DOHH2 (cell line): Measurements from ENCODE around the gene RRP7A.

Experiments
- H3F3A ChIP-seq: fragments of 200-600 bp; sonication (generic), shearing (Covaris generic); 2 replicates; pipeline ENCODE4 v1.6.0; 2016; ENCODE audit warnings: antibody characterized with exemption, mild to moderate bottlenecking; ENCODE audit not compliant: control insufficient read depth, insufficient read depth
- H3K27ac ChIP-seq: fragments of 200-600 bp; sonication (generic); 2 replicates; pipeline ENCODE4 v1.5.1; 2014; ENCODE audit warnings: low read depth, mild to moderate bottlenecking, low read length, moderate library complexity
- H3K27me3 ChIP-seq: fragments of 200-600 bp; sonication (generic); 2 replicates; pipeline ENCODE4 v1.6.1; 2014; ENCODE audit warnings: mild to moderate bottlenecking, low read length, mixed read lengths; ENCODE audit not compliant: control insufficient read depth
- H3K36me3 ChIP-seq: fragments of 200-600 bp; sonication (generic); 2 replicates; pipeline ENCODE4 v1.6.1; 2014; ENCODE audit warnings: mild to moderate bottlenecking, low read length, moderate library complexity, mixed read lengths; ENCODE audit not compliant: control insufficient read depth
- H3K4me1 ChIP-seq: fragments of 200-600 bp; sonication (generic); 2 replicates; pipeline ENCODE4 v1.6.1; 2014; ENCODE audit warnings: mild to moderate bottlenecking, low read length, mixed read lengths; ENCODE audit not compliant: control insufficient read depth
- H3K4me2 ChIP-seq: fragments of 200-600 bp; sonication (generic); 2 replicates; pipeline ENCODE4 v1.6.0; 2014; ENCODE audit warnings: mild to moderate bottlenecking, low read length, moderate library complexity
- H3K4me3 ChIP-seq: fragments of 200-600 bp; sonication (generic); 2 replicates; pipeline ENCODE4 v1.5.1; 2014; ENCODE audit warnings: mild to moderate bottlenecking, low read length, mixed read lengths
- H3K79me2 ChIP-seq: fragments of 200-600 bp; sonication (generic); 2 replicates; pipeline ENCODE4 v1.6.1; 2014; ENCODE audit warnings: mild to moderate bottlenecking, low read length, mixed read lengths; ENCODE audit not compliant: control insufficient read depth
- H3K9me2 ChIP-seq: fragments of 200-600 bp; sonication (generic); replicated peaks from 2 replicates; pipeline ENCODE4 v1.6.1; 2014; ENCODE audit warnings: mild to moderate bottlenecking, low read length, mixed read lengths; ENCODE audit not compliant: control insufficient read depth
- H3K9me3 ChIP-seq: fragments of 200-600 bp; sonication (generic); 2 replicates; pipeline ENCODE4 v1.6.1; 2014; ENCODE audit warnings: antibody characterized with exemption, low read length, mixed read lengths; ENCODE audit not compliant: control insufficient read depth, insufficient read depth
- H4K20me1 ChIP-seq: fragments of 200-600 bp; sonication (generic); 2 replicates; pipeline ENCODE4 v1.6.0; 2014; ENCODE audit warnings: low read depth, mild to moderate bottlenecking, antibody characterized with exemption, low read length, moderate library complexity; ENCODE audit not compliant: control insufficient read depth, insufficient read depth
- CTCF ChIP-seq: fragments of 200-600 bp; sonication (generic); IDR thresholded peaks from one replicate; pipeline ENCODE4 v1.5.1; 2014; ENCODE audit warnings: antibody characterized with exemption, mild to moderate bottlenecking, low read depth, low read length; ENCODE audit not compliant: poor library complexity, severe bottlenecking
- EZH2phosphoT487 ChIP-seq: fragments of 200-600 bp; sonication (generic); IDR thresholded peaks from 2 replicates; pipeline ENCODE4 v1.6.1; 2017; ENCODE audit warnings: borderline replicate concordance, mild to moderate bottlenecking, antibody characterized with exemption, low read length, moderate library complexity, mixed read lengths

The RRP7A gene

DNA sequence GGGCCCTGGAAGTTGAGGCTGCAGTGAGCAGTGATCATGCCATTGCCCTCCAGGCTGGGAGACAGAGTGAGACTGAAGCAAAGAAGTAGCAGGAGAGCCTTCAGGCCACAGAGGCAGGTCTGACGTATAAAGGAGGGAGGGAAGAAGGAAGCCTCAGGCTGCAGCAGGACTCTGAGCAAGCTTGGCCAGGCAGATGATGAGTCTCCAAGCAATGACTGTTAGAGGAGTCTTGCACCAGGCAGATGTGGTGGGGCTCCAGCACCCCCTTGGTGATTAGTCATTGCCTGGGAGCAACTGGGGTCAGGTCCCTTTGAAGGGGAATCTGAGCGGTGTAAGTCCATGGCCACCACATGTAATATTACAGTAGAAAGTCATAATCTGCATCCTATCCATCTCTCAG, 50.8 kb downstream of the RRP7A start:
- H3K36me3 ChIP-seq: no peaks in the 10 kb centered on the region
- H3K9me3 ChIP-seq: no peaks in the 10 kb centered on the region
- TF ChIP-seq CTCF (no peak), EZH2phosphoT487 (no peak)
- no peaks in the 10 kb centered on the region for H3K9me2 ChIP-seq
- peaks cover 56% of the 10 kb centered on the region for H3K27me3 ChIP-seq
- no peaks in the 10 kb centered on the region for H4K20me1 ChIP-seq
- no peak overlapping the region for H3K27ac ChIP-seq
- 0 out of 2 replicates have a peak, but pooled peaks cover 2% of the 10 kb centered on the region for H3F3A ChIP-seq
- no peak overlapping the region for H3K4me3 ChIP-seq
- no peak overlapping the region for H3K4me2 ChIP-seq
- no peaks in the 10 kb centered on the region for H3K4me1 ChIP-seq
- no peaks in the 10 kb centered on the region for H3K79me2 ChIP-seq

DNA sequence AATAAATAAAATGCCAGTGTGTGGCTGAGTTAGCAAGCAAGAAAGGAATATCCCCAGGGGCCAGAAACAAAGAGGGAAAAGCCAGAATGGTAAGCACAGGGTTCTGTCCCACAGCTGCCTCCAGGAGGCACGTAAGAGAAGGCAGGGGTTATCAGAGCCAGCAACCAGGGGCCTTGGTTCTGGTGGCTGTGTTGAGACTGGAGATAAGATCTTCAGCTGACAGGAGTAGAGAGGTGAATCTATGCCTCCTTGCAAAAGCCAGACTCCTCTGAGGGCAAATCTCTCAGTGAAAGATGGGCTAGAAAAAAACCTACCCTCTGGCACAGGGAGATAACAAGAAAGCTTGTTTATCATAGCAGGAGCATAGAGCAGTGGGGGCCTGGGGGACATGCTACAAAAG, 57.6 kb downstream of the RRP7A start:
- H3K4me2 ChIP-seq: no peak overlapping the region

DNA sequence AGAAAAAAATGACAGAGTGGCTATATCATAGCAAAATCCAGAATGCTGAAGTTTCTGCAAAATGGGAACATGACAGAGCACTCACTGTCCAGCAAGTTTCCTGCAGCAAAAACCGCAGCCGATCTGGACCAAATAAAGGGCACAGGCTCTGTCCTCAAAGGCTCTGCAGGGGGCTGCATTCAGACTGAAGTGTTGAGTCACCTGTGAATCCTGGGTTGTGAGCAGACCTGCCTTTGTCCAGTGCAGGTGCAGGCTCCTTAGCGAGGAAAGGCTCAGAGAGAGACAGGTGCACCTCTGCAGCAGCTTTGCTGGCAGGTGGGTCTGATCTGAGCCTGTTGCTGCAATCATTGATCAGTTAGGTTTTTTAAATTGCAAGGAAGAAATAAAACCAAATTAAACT, 58.1 kb downstream of the RRP7A start:
- no peak overlapping the region for H3K4me2 ChIP-seq
- peaks cover 5% of the 10 kb centered on the region; the same call in 1 of the 2 replicates for H3F3A ChIP-seq
- peaks cover 23% of the 10 kb centered on the region for H3K27me3 ChIP-seq

More for the DNA sequence above, 57.6 kb downstream of the RRP7A start:
- peaks cover 23% of the 10 kb centered on the region for H3K27me3 ChIP-seq
- H3F3A ChIP-seq: peaks cover 3% of the 10 kb centered on the region; the same call in 1 of the 2 replicates
- no peak overlapping the region for H3K4me3 ChIP-seq
- H3K9me2 ChIP-seq: no peaks in the 10 kb centered on the region
- no peaks in the 10 kb centered on the region for H3K9me3 ChIP-seq
- H4K20me1 ChIP-seq: no peaks in the 10 kb centered on the region
- H3K79me2 ChIP-seq: no peaks in the 10 kb centered on the region
- TF ChIP-seq EZH2phosphoT487: no peak
- TF ChIP-seq CTCF: no peak
- H3K4me1 ChIP-seq: peaks cover 15% of the 10 kb centered on the region
- no peaks in the 10 kb centered on the region for H3K36me3 ChIP-seq
- H3K27ac ChIP-seq: no peak overlapping the region

More for the DNA sequence above, 58.1 kb downstream of the RRP7A start:
- Histone ChIP-seq H3K4me3 (no peak overlapping the region), H3K9me2 (no peaks in the 10 kb centered on the region), H3K36me3 (no peaks in the 10 kb centered on the region), H3K4me1 (peaks cover 15% of the 10 kb centered on the region), H3K79me2 (no peaks in the 10 kb centered on the region), H3K9me3 (no peaks in the 10 kb centered on the region), H4K20me1 (no peaks in the 10 kb centered on the region), H3K27ac (no peak overlapping the region)
- TF ChIP-seq CTCF: no peak
- no peak for TF ChIP-seq EZH2phosphoT487
